Body of pancreas (tissue), 4 donors: ENCODE results near the gene HMMR. TPM values are rescaled to one million over a fixed set of nuclear protein-coding genes. Genes with fewer than 3 reads are reported as not detected.
"Not testable (repeated sequence)": the region's sequence is repeated elsewhere in the genome, so short reads cannot be mapped to it uniquely, and the experiment has no call there.

Source experiments
- ATAC-seq: fragments of 150-250 bp; one replicate; pipeline ENCODE4 v1.9.1; 2016
- DNase-seq, 4 donors: peaks; one replicate each; pipeline ENCODE4 v3.0.0-alpha.2; 2019
- H3K27ac ChIP-seq, 4 donors: fragments of 200-600 bp; sonication (generic); 1 replicate in 3 of 4; 2 replicates in 1 of 4; pipeline versions ENCODE4 v1.5.1 to v1.6.1; 2016 to 2019; ENCODE audit warnings: mild to moderate bottlenecking in 1 of 4, mixed read lengths in 1 of 4, moderate library complexity in 1 of 4
- H3K27me3 ChIP-seq, 2 donors: fragments of 200-600 bp; sonication (generic); one replicate each; pipeline ENCODE4 v1.6.0; 2016; ENCODE audit warnings: mild to moderate bottlenecking in 1 of 2
- H3K36me3 ChIP-seq, 2 donors: fragments of 200-600 bp; sonication (generic); replicated peaks in 1 of 2; 2 replicates each; pipeline ENCODE4 v1.5.1; 2016; ENCODE audit warnings: low read depth in 2 of 2; ENCODE audit not compliant: insufficient read depth in 1 of 2
- H3K4me1 ChIP-seq: fragments of 200-600 bp; sonication (generic); one replicate; pipeline ENCODE4 v1.6.0; 2016
- H3K4me3 ChIP-seq, 2 donors: fragments of 200-600 bp; sonication (generic); 1 replicate in 1 of 2; 2 replicates in 1 of 2; pipeline ENCODE4 v1.5.1; 2016 to 2019
- H3K9me3 ChIP-seq, 3 donors: fragments of 200-600 bp; sonication (generic); 1 replicate in 2 of 3; 2 replicates in 1 of 3; pipeline ENCODE4 v1.5.1; 2016
- CTCF ChIP-seq, 7 experiments: fragments of 450-650 bp in 4 of 7; fragments of 200-600 bp in 3 of 7; sonication (generic) in 3 of 7; IDR thresholded peaks; one replicate each; pipeline ENCODE4 v1.5.1; 2016 to 2019; ENCODE audit warnings: antibody characterized with exemption in 7 of 7
- POLR2A ChIP-seq, 3 donors: fragments of 450-650 bp; IDR thresholded peaks; one replicate each; pipeline ENCODE4 v1.6.1; 2016; ENCODE audit warnings: antibody characterized with exemption in 3 of 3, mild to moderate bottlenecking in 2 of 3
- WGBS, 2 donors: methylation state at CpG; one replicate each; pipeline ENCODE4 v1.1.5; 2017; 5-methylcytosine and 5-hydroxymethylcytosine counted together
- intact Hi-C: fragments of 100-400 bp; cut with DNase I; formaldehyde crosslinking; loops from one replicate; pipeline ENCODE4 v1.15.1; 2023
- total RNA-seq, 2 donors: library from RNA; depleted of rRNA; stranded (reverse); fragments of >200 nt; gene quantifications; one replicate each; pipeline ENCODE4 v1.1.0, GENCODE V29; 2016

The HMMR gene
- total RNA-seq, 2 donors from 2014 or later: not detected

- Histone ChIP-seq H3K36me3 (peaks cover 0 to 21% of the 10 kb centered on the region in 2 donors), H3K27me3 (no peaks in the 10 kb centered on the region), H3K4me1 (no peaks in the 10 kb centered on the region), H3K4me3 (no peak overlapping the region), H3K9me3 (no peaks in the 10 kb centered on the region), H3K27ac (no peak overlapping the region)
- no peak for TF ChIP-seq CTCF (IDR thresholded peaks at IDR 0.05)
- no peak for TF ChIP-seq POLR2A (IDR thresholded peaks at IDR 0.05)
- DNase-seq (no peak), ATAC-seq (no peak)
- intact Hi-C loops: no loop called here
- WGBS, 2 donors: 92% methylated on average over 3 of the region's 3 CpGs
These were observed 12.6 kb upstream of the HMMR start for GRCh38 chr5:163447875-163448274.

DNA sequence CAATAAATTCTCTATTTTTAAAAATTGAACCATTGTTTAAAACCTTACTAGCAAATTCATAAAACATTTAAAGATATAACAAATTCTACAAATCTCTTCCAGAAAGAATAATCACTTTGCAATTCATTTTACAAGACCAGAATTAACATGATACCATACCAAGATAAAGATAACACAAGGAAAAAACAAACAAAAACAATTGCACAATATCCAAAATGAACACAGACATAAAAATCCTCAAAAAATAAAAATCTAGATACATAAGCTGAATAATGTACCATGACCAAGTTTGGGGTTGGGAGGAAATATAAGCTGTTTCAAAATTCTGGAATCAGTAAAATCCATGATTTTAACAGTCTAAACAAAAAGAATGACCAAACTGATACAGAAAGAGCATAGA, 11.9 kb upstream of the HMMR start:
- peaks cover 0 to 19% of the 10 kb centered on the region in 2 donors for H3K36me3 ChIP-seq
- intact Hi-C loops: no loop called here
- no peak overlapping the region for H3K27ac ChIP-seq
- no peaks in the 10 kb centered on the region for H3K4me1 ChIP-seq
- TF ChIP-seq CTCF (IDR thresholded peaks at IDR 0.05): no peak
- TF ChIP-seq POLR2A (IDR thresholded peaks at IDR 0.05): no peak
- ATAC-seq: no peak
- H3K4me3 ChIP-seq: no peak overlapping the region
- H3K9me3 ChIP-seq: no peaks in the 10 kb centered on the region
- DNase-seq: no peak
- H3K27me3 ChIP-seq: no peaks in the 10 kb centered on the region

- DNase-seq (no peak), ATAC-seq (no peak)
- 97% methylated on average over 8 of the region's 8 CpGs for WGBS, 2 donors
- H3K27ac ChIP-seq: no peak overlapping the region
- H3K4me1 ChIP-seq: no peaks in the 10 kb centered on the region
- H3K4me3 ChIP-seq: no peak overlapping the region
- peaks cover 0 to 3% of the 10 kb centered on the region in 2 donors for H3K36me3 ChIP-seq
- intact Hi-C loops: no loop called here
- H3K27me3 ChIP-seq: no peaks in the 10 kb centered on the region
- no peaks in the 10 kb centered on the region for H3K9me3 ChIP-seq
- TF ChIP-seq POLR2A (IDR thresholded peaks at IDR 0.05): no peak
- no peak for TF ChIP-seq CTCF (IDR thresholded peaks at IDR 0.05)
These were observed 8.9 kb upstream of the HMMR start for GRCh38 chr5:163451489-163451888.

DNA sequence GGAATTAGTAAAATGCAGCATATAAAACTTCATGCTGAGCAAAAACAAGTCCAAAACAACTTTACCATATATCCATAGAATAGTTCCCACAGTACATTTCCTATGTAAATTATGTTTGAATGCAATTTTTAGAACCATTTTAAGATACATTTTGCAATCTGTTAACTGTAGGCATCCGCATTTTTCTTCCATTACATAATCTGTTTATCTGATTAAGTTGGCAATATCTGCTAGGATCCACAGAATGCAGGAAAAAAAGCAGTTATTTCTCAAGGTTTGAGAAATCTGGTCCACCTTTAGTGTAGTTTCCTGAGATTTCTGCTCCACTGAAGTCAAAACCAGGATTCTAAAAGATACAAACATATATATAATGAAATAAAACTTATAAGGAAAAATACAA, 6.7 kb upstream of the HMMR start:
- Histone ChIP-seq H3K36me3 (no peaks in the 10 kb centered on the region), H3K27me3 (no peaks in the 10 kb centered on the region), H3K27ac (no peak overlapping the region), H3K4me1 (peaks cover 13% of the 10 kb centered on the region), H3K4me3 (no peak overlapping the region), H3K9me3 (no peaks in the 10 kb centered on the region)
- no peak for ATAC-seq
- DNase-seq: no peak
- 55 to 60% methylated on average over 1 of the region's 1 CpG for WGBS, 2 donors
- intact Hi-C loops: no loop called here
- TF ChIP-seq CTCF (IDR thresholded peaks at IDR 0.05) (no peak), POLR2A (IDR thresholded peaks at IDR 0.05) (no peak)

- H3K4me1 ChIP-seq: peaks cover 17% of the 10 kb centered on the region
- DNase-seq, H3K9me3 ChIP-seq, ATAC-seq, H3K36me3 ChIP-seq, H3K27me3 ChIP-seq, H3K4me3 ChIP-seq, H3K27ac ChIP-seq, intact Hi-C loops: not testable (repeated sequence)
- 97 to 98% methylated on average over 17 of the region's 17 CpGs for WGBS, 2 donors
These were observed 5.0 kb upstream of the HMMR start for GRCh38 chr5:163455406-163455805.
